Measurements from ENCODE around the gene C1QTNF7. TPM values are rescaled to one million over a fixed set of nuclear protein-coding genes. Genes with fewer than 3 reads are reported as not detected.

C1QTNF7 gene
- polyA plus RNA-seq, 3 donors, result 22.7 to 28.1 (median 22.8) TPM

GRCh38 chr4:15455290-15455689 lies 27.5 kb downstream of the C1QTNF7 start:
- DNase-seq (ENCODE audit: low read depth in 3 of 3, low spot score in 2 of 3), result no peak

- peak in 2 of 3 donors; percentile 36 to 62 for DNase-seq (ENCODE audit: low read depth in 3 of 3, low spot score in 2 of 3)
These were observed 29.8 kb downstream of the C1QTNF7 start for GRCh38 chr4:15457406-15458201.

- DNase-seq (ENCODE audit: low read depth in 3 of 3, low spot score in 2 of 3), result no peak
These were observed 30.8 kb downstream of the C1QTNF7 start for GRCh38 chr4:15458616-15459015.

GRCh38 chr4:15459706-15460105 lies 31.9 kb downstream of the C1QTNF7 start:
- DNase-seq (ENCODE audit: low read depth in 3 of 3, low spot score in 2 of 3), result no peak

- DNase-seq (ENCODE audit: low read depth in 3 of 3, low spot score in 2 of 3), result no peak
These were observed 38.8 kb downstream of the C1QTNF7 start for GRCh38 chr4:15466596-15466995.

GRCh38 chr4:15469402-15470127 lies 41.7 kb downstream of the C1QTNF7 start, which contains the start of gene CC2D2A:
Gene CC2D2A (plus strand): TSS chr4:15469882. CDS start chr4:15475933, 6,051 bp downstream.
- peak in 2 of 3 donors; percentile 43 to 44 for DNase-seq (ENCODE audit: low read depth in 3 of 3, low spot score in 2 of 3)

GRCh38 chr4:15470128-15470475 lies 42.3 kb downstream of the C1QTNF7 start:
- no peak for DNase-seq (ENCODE audit: low read depth in 3 of 3, low spot score in 2 of 3)

GRCh38 chr4:15476396-15476795 lies 48.6 kb downstream of the C1QTNF7 start:
- DNase-seq (ENCODE audit: low read depth in 3 of 3, low spot score in 2 of 3), result no peak

GRCh38 chr4:15478724-15479088 lies 50.9 kb downstream of the C1QTNF7 start:
- no peak for DNase-seq (ENCODE audit: low read depth in 3 of 3, low spot score in 2 of 3)

- DNase-seq (ENCODE audit: low read depth in 3 of 3, low spot score in 2 of 3), result peak; percentile 85 to 92 (median 88)
These were observed 51.5 kb downstream of the C1QTNF7 start for GRCh38 chr4:15479089-15479912.

GRCh38 chr4:15479913-15480185 lies 52.0 kb downstream of the C1QTNF7 start:
- no peak for DNase-seq (ENCODE audit: low read depth in 3 of 3, low spot score in 2 of 3)

- DNase-seq (ENCODE audit: low read depth in 3 of 3, low spot score in 2 of 3), result no peak
These were observed 54.3 kb downstream of the C1QTNF7 start for GRCh38 chr4:15481961-15482745.

GRCh38 chr4:15482842-15483241 lies 55.0 kb downstream of the C1QTNF7 start:
- no peak for DNase-seq (ENCODE audit: low read depth in 3 of 3, low spot score in 2 of 3)

- DNase-seq (ENCODE audit: low read depth in 3 of 3, low spot score in 2 of 3), result no peak
These were observed 60.3 kb downstream of the C1QTNF7 start for GRCh38 chr4:15488136-15488535.

GRCh38 chr4:15488658-15489470 lies 61.0 kb downstream of the C1QTNF7 start:
- no peak for DNase-seq (ENCODE audit: low read depth in 3 of 3, low spot score in 2 of 3)

GRCh38 chr4:15489551-15489950 lies 61.7 kb downstream of the C1QTNF7 start:
- no peak for DNase-seq (ENCODE audit: low read depth in 3 of 3, low spot score in 2 of 3)

GRCh38 chr4:15493411-15493810 lies 65.6 kb downstream of the C1QTNF7 start:
- no peak for DNase-seq (ENCODE audit: low read depth in 3 of 3, low spot score in 2 of 3)

GRCh38 chr4:15495621-15496020 lies 67.8 kb downstream of the C1QTNF7 start:
- DNase-seq (ENCODE audit: low read depth in 3 of 3, low spot score in 2 of 3), result no peak

Data from right renal cortex interstitium (tissue), 3 donors.